Esophagus muscularis mucosa (tissue), 4 donors: Measurements from ENCODE around the gene DNLZ. TPM values are rescaled to one million over a fixed set of nuclear protein-coding genes. Genes with fewer than 3 reads are reported as not detected.

ENCODE experiments used
- DNase-seq: peaks from one replicate; pipeline ENCODE4 v3.0.0-alpha.2; 2017; ENCODE audit errors: extremely low spot score
- H3K27ac ChIP-seq, 4 donors: fragments of 200-600 bp; sonication (generic); replicated peaks in 1 of 4; 1 replicate in 3 of 4; 2 replicates in 1 of 4; pipeline ENCODE4 v1.5.1; 2016 to 2019; ENCODE audit warnings: mild to moderate bottlenecking in 1 of 4
- H3K27me3 ChIP-seq, 4 donors: fragments of 200-600 bp; sonication (generic); one replicate each; pipeline versions ENCODE4 v1.5.1 to v1.6.0; 2016 to 2019
- H3K36me3 ChIP-seq, 4 donors: fragments of 200-600 bp; sonication (generic); one replicate each; pipeline ENCODE4 v1.5.1; 2016 to 2019
- H3K4me1 ChIP-seq, 4 donors: fragments of 200-600 bp; sonication (generic); one replicate each; pipeline ENCODE4 v1.5.1; 2016 to 2019
- H3K4me3 ChIP-seq, 4 donors: fragments of 200-600 bp; sonication (generic); 1 replicate in 2 of 4; 2 replicates in 2 of 4; pipeline ENCODE4 v1.5.1; 2016 to 2019; ENCODE audit warnings: mild to moderate bottlenecking in 4 of 4, moderate library complexity in 1 of 4
- H3K9me3 ChIP-seq, 4 donors: fragments of 200-600 bp; sonication (generic); 1 replicate in 3 of 4; 2 replicates in 1 of 4; pipeline ENCODE4 v1.5.1; 2016 to 2019
- CTCF ChIP-seq, 3 experiments: fragments of 200-600 bp in 2 of 3; fragments of 450-650 bp in 1 of 3; sonication (generic) in 2 of 3; IDR thresholded peaks; one replicate each; pipeline ENCODE4 v1.5.1; 2017 to 2019; ENCODE audit warnings: antibody characterized with exemption in 3 of 3, mild to moderate bottlenecking in 2 of 3, moderate library complexity in 1 of 3
- EP300 ChIP-seq: sonication (generic); formaldehyde crosslinking; IDR thresholded peaks from one replicate; pipeline ENCODE4 v1.6.1; 2017; ENCODE audit warnings: antibody characterized with exemption
- POLR2A ChIP-seq: fragments of 450-650 bp; IDR thresholded peaks from one replicate; pipeline ENCODE4 v1.6.1; 2017; ENCODE audit warnings: antibody characterized with exemption, moderate library complexity, mild to moderate bottlenecking, low read depth
- POLR2AphosphoS5 ChIP-seq, 2 donors: sonication (generic); formaldehyde crosslinking; IDR thresholded peaks; one replicate each; pipeline ENCODE4 v1.6.1; 2017; ENCODE audit warnings: antibody characterized with exemption in 2 of 2
- WGBS: methylation state at CpG from one replicate; pipeline ENCODE4 v1.1.5; 2018; 5-methylcytosine and 5-hydroxymethylcytosine counted together
- intact Hi-C: fragments of 100-400 bp; cut with DNase I; formaldehyde crosslinking; loops from one replicate; pipeline ENCODE4 v1.15.1; 2023
- total RNA-seq, 4 donors: library from RNA; depleted of rRNA; stranded (reverse); fragments of >200 nt; gene quantifications; one replicate each; pipeline versions ENCODE4 v1.1.0 to v1.2.1, GENCODE V29; 2016

Gene DNLZ
- total RNA-seq, 4 donors from 2014 or later: 29.5 to 41.3 (median 35.8) TPM

GRCh38 chr9:136401173-136401922 lies 37.8 kb upstream of the DNLZ start:
- H3K9me3 ChIP-seq: no peaks in the 10 kb centered on the region
- H3K36me3 ChIP-seq: peaks cover 21 to 65% (median 62%) of the 10 kb centered on the region in 4 donors
- H3K27ac ChIP-seq: no peak overlapping the region
- TF ChIP-seq POLR2A: no peak
- TF ChIP-seq EP300: no peak
- no peak for TF ChIP-seq POLR2AphosphoS5 (IDR thresholded peaks at IDR 0.05)
- no peak for TF ChIP-seq CTCF (IDR thresholded peaks at IDR 0.05)
- no peaks in the 10 kb centered on the region for H3K27me3 ChIP-seq
- WGBS: 85% methylated on average over 15 of the region's 18 CpGs
- no peak overlapping the region for H3K4me3 ChIP-seq
- intact Hi-C loops: no loop called here
- DNase-seq: no peak
- peaks cover 18 to 25% (median 24%) of the 10 kb centered on the region in 4 donors for H3K4me1 ChIP-seq

- intact Hi-C loops: no loop called here
- H3K27ac ChIP-seq: peak within 1 kb of the TSS; percentile 50 to 74 (median 62)
- peaks cover 21 to 65% (median 62%) of the 10 kb centered on the region in 4 donors for H3K36me3 ChIP-seq
Measured at GRCh38 chr9:136400038-136400834, 36.7 kb upstream of the DNLZ start, which contains the start of gene SNAPC4. TSS of gene SNAPC4 (minus strand) at chr9:136400170. CDS start at chr9:136398428, 1,742 bp downstream.

GRCh38 chr9:136399176-136400037 lies 35.9 kb upstream of the DNLZ start:
- Histone ChIP-seq H3K36me3 (peaks cover 22 to 65% (median 62%) of the 10 kb centered on the region in 4 donors), H3K9me3 (no peaks in the 10 kb centered on the region), H3K4me3 (peak overlapping the region; percentile 80 to 100 (median 88)), H3K4me1 (peaks cover 18 to 25% (median 24%) of the 10 kb centered on the region in 4 donors), H3K27ac (peak overlapping the region; percentile 50 to 74 (median 62)), H3K27me3 (no peaks in the 10 kb centered on the region)
- WGBS: 10% methylated on average over 8 of the region's 67 CpGs
- TF ChIP-seq POLR2AphosphoS5 (IDR thresholded peaks at IDR 0.05): no peak
- no peak for TF ChIP-seq CTCF (IDR thresholded peaks at IDR 0.05)
- TF ChIP-seq POLR2A: no peak
- TF ChIP-seq EP300: no peak
- DNase-seq: no peak
- intact Hi-C loops: loop anchor here (5.0 kb wide), 1 partner anchor 62 kb away; no protein-coding TSS in a partner anchor

More at GRCh38 chr9:136400038-136400834, 36.7 kb upstream of the DNLZ start, which contains the start of gene SNAPC4:
- WGBS: 7% methylated on average over 9 of the region's 71 CpGs
- H3K27me3 ChIP-seq: no peaks in the 10 kb centered on the region
- H3K4me1 ChIP-seq: peaks cover 18 to 25% (median 24%) of the 10 kb centered on the region in 4 donors
- H3K9me3 ChIP-seq: no peaks in the 10 kb centered on the region
- DNase-seq: peak; percentile 93
- TF ChIP-seq POLR2A: no peak
- TF ChIP-seq POLR2AphosphoS5 (IDR thresholded peaks at IDR 0.05): peak; percentile 75 to 80
- TF ChIP-seq CTCF (IDR thresholded peaks at IDR 0.05): peak; percentile 98 to 99 (median 98)
- H3K4me3 ChIP-seq: peak within 1 kb of the TSS; percentile 80 to 100 (median 88)

- Histone ChIP-seq H3K4me1 (peaks cover 18 to 25% (median 24%) of the 10 kb centered on the region in 4 donors), H3K4me3 (no peak overlapping the region), H3K27ac (no peak overlapping the region), H3K36me3 (peaks cover 32 to 65% (median 62%) of the 10 kb centered on the region in 4 donors), H3K9me3 (no peaks in the 10 kb centered on the region), H3K27me3 (no peaks in the 10 kb centered on the region)
- no peak for TF ChIP-seq POLR2AphosphoS5 (IDR thresholded peaks at IDR 0.05)
- no peak for TF ChIP-seq EP300
- no peak for TF ChIP-seq CTCF (IDR thresholded peaks at IDR 0.05)
- TF ChIP-seq POLR2A: no peak
- DNase-seq: no peak
- 91% methylated on average over 10 of the region's 12 CpGs for WGBS
- intact Hi-C loops: loop anchor here (5.0 kb wide), 1 partner anchor 61 kb away; no protein-coding TSS in a partner anchor
Measured at GRCh38 chr9:136398286-136398685, 34.7 kb upstream of the DNLZ start.
